Heart right ventricle (tissue), 16 donors: ENCODE measurements around the gene ADCY2. TPM values are rescaled to one million over a fixed set of nuclear protein-coding genes. Genes with fewer than 3 reads are reported as not detected.

Experiments
- ATAC-seq, 8 donors: fragments of 200-7000 bp; cut with Tn5 transposase; one replicate each; pipeline ENCODE4 v1.9.1; 2020; ENCODE audit warnings: mild to moderate bottlenecking in 8 of 8, moderate library complexity in 8 of 8, moderate number of reproducible peaks in 1 of 8
- DNase-seq, 2 donors: peaks; one replicate each; pipeline ENCODE4 v3.0.0-alpha.2; 2020
- H3K27ac ChIP-seq, 10 donors: fragments of 200-600 bp; sonication (generic) in 2 of 10; one replicate each; pipeline versions ENCODE4 v1.5.0 to v1.8.0; 2020 to 2022; ENCODE audit warnings: mild to moderate bottlenecking in 3 of 10
- H3K27me3 ChIP-seq, 7 donors: fragments of 200-600 bp; one replicate each; pipeline ENCODE4 v1.8.0; 2021 to 2022; ENCODE audit warnings: mild to moderate bottlenecking in 2 of 7
- H3K36me3 ChIP-seq, 9 donors: fragments of 200-600 bp; sonication (generic) in 1 of 9; one replicate each; pipeline versions ENCODE4 v1.5.0 to v1.8.0; 2020 to 2022; ENCODE audit warnings: mild to moderate bottlenecking in 2 of 9
- H3K4me1 ChIP-seq, 9 donors: fragments of 200-600 bp; sonication (generic) in 1 of 9; one replicate each; pipeline versions ENCODE4 v1.5.0 to v1.8.0; 2020 to 2022; ENCODE audit warnings: mild to moderate bottlenecking in 4 of 9
- H3K4me3 ChIP-seq, 10 donors: fragments of 200-600 bp; sonication (generic) in 2 of 10; one replicate each; pipeline versions ENCODE4 v1.5.0 to v1.8.0; 2020 to 2022; ENCODE audit warnings: mild to moderate bottlenecking in 7 of 10, moderate library complexity in 2 of 10
- H3K9me3 ChIP-seq, 11 donors: fragments of 200-600 bp in 10 of 11; sonication (generic) in 2 of 11; one replicate each; pipeline versions ENCODE4 v1.5.0 to v1.8.0; 2013 to 2022; ENCODE audit warnings: mild to moderate bottlenecking in 2 of 11, control low read depth in 1 of 11, moderate library complexity in 1 of 11
- WGBS, 2 donors: extraction: QIAGEN DNeasy Blood & Tissue Kit; methylation state at CpG; one replicate each; pipeline ENCODE4 v1.1.7; 2013; ENCODE audit warnings: inconsistent platforms in 1 of 2; 5-methylcytosine and 5-hydroxymethylcytosine counted together
- intact Hi-C, 10 donors: fragments of 100-400 bp; cut with DNase I; formaldehyde crosslinking; loops; one replicate each; pipeline versions ENCODE4 v1.11.1 to v1.14.2; 2022
- polyA plus RNA-seq, 2 donors: library from polyadenylated mRNA; stranded (reverse); fragments of 200-250 nt; gene quantifications; one replicate each; pipeline ENCODE4 v1.2.3, GENCODE V29; 2013
- total RNA-seq, 10 donors: library from RNA; stranded (reverse); fragmentation: NEBNext Ultra II Directional in 3 of 10; extraction: Animal tissue kit (Norgen Biotek cat#: 25700) in 3 of 10; gene quantifications; one replicate each; pipeline versions ENCODE4 v1.2.1 to v1.2.4, GENCODE V29; 2021 to 2023
- TF ChIP-seq, protein P1 (sequence below), 9 donors: fragments of 200-600 bp; sonication (generic) in 2 of 9; IDR thresholded peaks; one replicate each; pipeline versions ENCODE4 v1.5.0 to v1.8.0; 2021 to 2022; ENCODE audit warnings: antibody characterized with exemption in 9 of 9, mild to moderate bottlenecking in 5 of 9, moderate library complexity in 1 of 9
- donor health status: Arrhythmogenic right ventricular cardiomyopathy.
- donor health status: ischemic (EF 13 %, LVEDD 7.1; RV severe dilation, severe dysfunction).
- donor health status: healthy with polysubstance abuse.
- donor health status: DM: no; HTN: yes; CAD: no.
- donor health status: DM: no; HTN: no; CAD: no.
- donor health status: ischemic (EF 25% LVEDD 6.9; RV normal size, moderate dysfunction).
- donor health status: ischemic (EF 25% LVEDD 5.7; RV mildly dilated, moderate dysfunction).
- donor health status: healthy.
- donor health status: DM: yes; HTN: yes; CAD: no.
- donor health status: Ischemic cardiomyopathy.
- donor health status: ischemic (EF 35%, LVEDD 5.7; RV mildly dilated, moderate dysfunction).
- donor health status: nonischemic (EF 11% LVEDD 7.7; RV severe dilation, severe dysfunction).
- donor health status: DM: yes; HTN: yes; CAD: no.
- donor health status: PGD.
- donor health status: ischemic (EF 29% LVEDD 5.4; RV normal size, mild dysfunction).
- donor health status: nonischemic (EF 23%, LVEDD 6.1; RV moderate dilation, normal function).

Gene ADCY2
- total and polyA plus RNA-seq, 12 donors: 0.04 to 0.90 (median 0.17) TPM

- H3K27ac ChIP-seq: no peak overlapping the region
- peaks cover 4 to 63% (median 57%) of the 10 kb centered on the region in 7 donors for H3K27me3 ChIP-seq
- H3K9me3 ChIP-seq: no peaks in the 10 kb centered on the region
- peaks cover 0 to 12% (median 0%) of the 10 kb centered on the region in 9 donors for H3K4me1 ChIP-seq
- peak overlapping the region in 7 of 10 donors; percentile 17 to 44 (median 30) for H3K4me3 ChIP-seq
- intact Hi-C loops: loop anchor here in 6 of 10 donors (5.0 to 10.0 kb wide), 4 partner anchors 570 to 630 kb away; no protein-coding TSS in a partner anchor
- TF ChIP-seq, protein P1, sequence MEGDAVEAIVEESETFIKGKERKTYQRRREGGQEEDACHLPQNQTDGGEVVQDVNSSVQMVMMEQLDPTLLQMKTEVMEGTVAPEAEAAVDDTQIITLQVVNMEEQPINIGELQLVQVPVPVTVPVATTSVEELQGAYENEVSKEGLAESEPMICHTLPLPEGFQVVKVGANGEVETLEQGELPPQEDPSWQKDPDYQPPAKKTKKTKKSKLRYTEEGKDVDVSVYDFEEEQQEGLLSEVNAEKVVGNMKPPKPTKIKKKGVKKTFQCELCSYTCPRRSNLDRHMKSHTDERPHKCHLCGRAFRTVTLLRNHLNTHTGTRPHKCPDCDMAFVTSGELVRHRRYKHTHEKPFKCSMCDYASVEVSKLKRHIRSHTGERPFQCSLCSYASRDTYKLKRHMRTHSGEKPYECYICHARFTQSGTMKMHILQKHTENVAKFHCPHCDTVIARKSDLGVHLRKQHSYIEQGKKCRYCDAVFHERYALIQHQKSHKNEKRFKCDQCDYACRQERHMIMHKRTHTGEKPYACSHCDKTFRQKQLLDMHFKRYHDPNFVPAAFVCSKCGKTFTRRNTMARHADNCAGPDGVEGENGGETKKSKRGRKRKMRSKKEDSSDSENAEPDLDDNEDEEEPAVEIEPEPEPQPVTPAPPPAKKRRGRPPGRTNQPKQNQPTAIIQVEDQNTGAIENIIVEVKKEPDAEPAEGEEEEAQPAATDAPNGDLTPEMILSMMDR (IDR thresholded peaks at IDR 0.05): peak in 1 of 9 donors; percentile 6
- DNase-seq (no peak), ATAC-seq (peak in 5 of 8 donors; percentile 24 to 55 (median 38))
- H3K36me3 ChIP-seq: no peaks in the 10 kb centered on the region
- 5 to 10% methylated on average over 45 of the region's 45 CpGs for WGBS, 2 donors
Measured at GRCh38 chr5:7394889-7395431, 978 bp upstream of the ADCY2 start.

- Histone ChIP-seq H3K4me1 (peaks cover 0 to 12% (median 0%) of the 10 kb centered on the region in 9 donors), H3K9me3 (no peaks in the 10 kb centered on the region), H3K4me3 (peak overlapping the region in 8 of 10 donors; percentile 9 to 44 (median 28)), H3K27ac (no peak overlapping the region), H3K27me3 (peaks cover 4 to 66% (median 62%) of the 10 kb centered on the region in 7 donors), H3K36me3 (no peaks in the 10 kb centered on the region)
- ATAC-seq: peak in 4 of 8 donors; percentile 28 to 40 (median 32)
- no peak for DNase-seq
- intact Hi-C loops: loop anchor here in 3 of 10 donors (10.0 kb wide), 2 partner anchors 571 to 631 kb away; no protein-coding TSS in a partner anchor
- WGBS, 2 donors: 0 to 1% methylated on average over 30 to 31 of the region's 31 CpGs
- TF ChIP-seq, protein P1 (IDR thresholded peaks at IDR 0.05): no peak
Measured at GRCh38 chr5:7395432-7395946, 449 bp upstream of the ADCY2 start.

DNA sequence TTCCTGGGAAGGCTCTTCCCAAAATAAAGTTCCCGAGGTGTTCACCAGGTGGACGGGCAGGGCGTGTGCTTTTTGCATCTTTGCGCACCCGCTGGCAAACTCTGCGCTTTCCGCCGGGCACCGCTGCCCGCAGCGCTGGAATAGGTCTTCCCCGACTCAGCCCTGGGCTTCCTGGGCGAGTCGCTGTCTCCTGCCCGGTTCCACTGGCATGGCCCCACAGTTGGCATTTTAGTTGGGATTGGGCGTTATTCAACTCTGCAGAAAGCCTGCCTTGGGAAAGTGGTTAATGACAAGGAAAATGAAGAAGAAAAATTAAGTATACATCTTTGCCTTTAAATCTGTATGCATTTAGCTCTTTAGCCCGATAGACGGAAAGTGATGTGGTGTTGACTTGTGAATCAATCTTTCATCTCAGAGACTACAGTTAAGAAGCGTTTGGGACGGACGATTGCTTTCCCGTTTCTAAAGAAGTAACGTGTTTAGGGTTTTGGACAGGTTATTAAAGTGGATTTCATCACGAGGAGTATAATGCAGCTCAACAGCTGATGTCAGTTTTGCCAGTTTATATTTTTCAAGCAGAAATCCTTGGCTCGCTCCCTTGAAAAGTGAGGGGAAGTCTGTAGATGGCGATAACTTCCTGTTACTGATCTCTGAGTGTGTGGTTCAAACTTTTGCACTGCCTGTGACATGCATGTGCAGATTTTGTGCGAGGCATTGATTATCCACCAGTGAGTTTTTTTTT lies 946 bp downstream of the ADCY2 start:
- no peaks in the 10 kb centered on the region for H3K36me3 ChIP-seq
- TF ChIP-seq, protein P1 (IDR thresholded peaks at IDR 0.05): no peak
- H3K4me3 ChIP-seq: peak overlapping the region in 9 of 10 donors; percentile 14 to 47 (median 40)
- ATAC-seq (peak in 1 of 8 donors; percentile 50), DNase-seq (no peak)
- H3K27me3 ChIP-seq: peaks cover 4 to 79% (median 65%) of the 10 kb centered on the region in 7 donors
- no peak overlapping the region for H3K27ac ChIP-seq
- intact Hi-C loops: loop anchor here in 3 of 10 donors (10.0 kb wide), 2 partner anchors 572 to 632 kb away; no protein-coding TSS in a partner anchor
- 4 to 5% methylated on average over 27 of the region's 27 CpGs for WGBS, 2 donors
- peaks cover 0 to 12% (median 0%) of the 10 kb centered on the region in 9 donors for H3K4me1 ChIP-seq
- no peaks in the 10 kb centered on the region for H3K9me3 ChIP-seq

- no peak overlapping the region for H3K4me3 ChIP-seq
- ATAC-seq (no peak), DNase-seq (no peak)
- TF ChIP-seq, protein P1 (IDR thresholded peaks at IDR 0.05): no peak
- intact Hi-C loops: loop anchor here in 3 of 10 donors (10.0 kb wide), 2 partner anchors 573 to 633 kb away; no protein-coding TSS in a partner anchor
- H3K27ac ChIP-seq: no peak overlapping the region
- no peaks in the 10 kb centered on the region for H3K9me3 ChIP-seq
- H3K4me1 ChIP-seq: peaks cover 0 to 12% (median 0%) of the 10 kb centered on the region in 9 donors
- H3K27me3 ChIP-seq: peaks cover 4 to 85% (median 69%) of the 10 kb centered on the region in 7 donors
- no peaks in the 10 kb centered on the region for H3K36me3 ChIP-seq
Measured at GRCh38 chr5:7397937-7398336, 2.0 kb downstream of the ADCY2 start.
